ENCODE results near the gene LRP2. TPM values are rescaled to one million over a fixed set of nuclear protein-coding genes. Genes with fewer than 3 reads are reported as not detected.
A peak's percentile ranks its signal among the peaks of the same experiment; 100 is the strongest.

The LRP2 gene
- total RNA-seq, 2 experiments from 2014 or later, result 1.8 to 2.2 TPM

GRCh38 chr2:169393068-169393590 is 30.8 kb upstream of the LRP2 start:
- DNase-seq, result peak; percentile 17
- H3K9me3 Mint-ChIP-seq, result no peaks in the 10 kb centered on the region
- intact Hi-C loops (cut with micrococcal nuclease), result no loop called here
- peaks cover 13% of the 10 kb centered on the region for H3K27me3 Mint-ChIP-seq
- no peak overlapping the region for H3K4me3 Mint-ChIP-seq
- no peaks in the 10 kb centered on the region for H3K36me3 Mint-ChIP-seq (ENCODE audit: low read depth)
- peaks cover 3% of the 10 kb centered on the region for H3K4me1 Mint-ChIP-seq (ENCODE audit: low read depth)
- ATAC-seq, result peak; percentile 60
- no peak for TF ChIP-seq CTCF (IDR thresholded peaks at IDR 0.05)
- no peak overlapping the region for H3K27ac Mint-ChIP-seq
- CTCF ChIA-PET, result interaction anchor here (0.8 to 1.1 kb wide), 2 partner anchors 8 to 284 kb away, joined by 3 read pairs; no protein-coding TSS in a partner anchor
- POLR2A ChIA-PET, result no interaction called here

GRCh38 chr2:169391236-169391635 is 28.9 kb upstream of the LRP2 start:
- Mint-ChIP-seq H3K27me3 (peaks cover 15% of the 10 kb centered on the region), H3K4me1 (ENCODE audit: low read depth) (peaks cover 3% of the 10 kb centered on the region), H3K27ac (no peak overlapping the region), H3K9me3 (no peaks in the 10 kb centered on the region), H3K36me3 (ENCODE audit: low read depth) (no peaks in the 10 kb centered on the region), H3K4me3 (no peak overlapping the region)
- ATAC-seq, result no peak
- ChIA-PET CTCF (no interaction called here), POLR2A (no interaction called here)
- no peak for TF ChIP-seq CTCF (IDR thresholded peaks at IDR 0.05)
- intact Hi-C loops (cut with micrococcal nuclease), result no loop called here
- DNase-seq, result no peak

DNA sequence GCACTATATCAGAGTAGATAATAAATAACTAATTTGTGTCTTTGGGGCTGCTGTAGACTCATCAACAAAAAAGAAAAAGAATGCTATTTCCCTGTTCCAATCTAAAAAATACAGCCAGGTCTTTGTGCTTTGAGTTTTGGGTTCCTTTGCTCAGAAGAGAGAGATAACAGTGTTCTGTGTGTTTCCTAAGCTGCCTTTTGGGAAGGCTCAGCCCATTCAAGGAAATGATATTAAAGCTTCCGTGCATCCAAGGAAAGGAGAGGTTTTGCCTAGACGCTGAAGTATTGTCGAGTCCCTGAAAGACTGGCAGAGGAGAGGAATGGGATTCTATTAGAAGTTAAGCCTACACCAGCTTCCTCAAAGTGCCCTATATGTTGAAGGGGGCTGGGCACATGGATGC is 25.8 kb upstream of the LRP2 start:
- intact Hi-C loops (cut with micrococcal nuclease), result no loop called here

GRCh38 chr2:169386722-169387121 is 24.4 kb upstream of the LRP2 start:
- Mint-ChIP-seq H3K27ac (no peak overlapping the region), H3K36me3 (ENCODE audit: low read depth) (no peaks in the 10 kb centered on the region), H3K4me1 (ENCODE audit: low read depth) (no peaks in the 10 kb centered on the region), H3K4me3 (no peak overlapping the region), H3K9me3 (no peaks in the 10 kb centered on the region), H3K27me3 (peaks cover 17% of the 10 kb centered on the region)
- ATAC-seq (no peak), DNase-seq (no peak)
- TF ChIP-seq CTCF (IDR thresholded peaks at IDR 0.05), result no peak
- intact Hi-C loops (cut with micrococcal nuclease), result no loop called here
- CTCF ChIA-PET, result interaction anchor here (1.4 kb wide), 1 partner anchor 10 kb away, joined by 4 read pairs; no protein-coding TSS in a partner anchor
- POLR2A ChIA-PET, result no interaction called here

More for the DNA sequence above, 25.8 kb upstream of the LRP2 start:
- ChIA-PET CTCF (interaction anchor here (1.0 kb wide), 1 partner anchor 27 kb away, joined by 3 read pairs; no protein-coding TSS in a partner anchor), POLR2A (no interaction called here)
- DNase-seq (no peak), ATAC-seq (no peak)
- no peak overlapping the region for H3K27ac Mint-ChIP-seq
- TF ChIP-seq CTCF (IDR thresholded peaks at IDR 0.05), result no peak
- no peaks in the 10 kb centered on the region for H3K9me3 Mint-ChIP-seq
- H3K36me3 Mint-ChIP-seq (ENCODE audit: low read depth), result no peaks in the 10 kb centered on the region
- H3K4me3 Mint-ChIP-seq, result no peak overlapping the region
- H3K27me3 Mint-ChIP-seq, result peaks cover 15% of the 10 kb centered on the region
- H3K4me1 Mint-ChIP-seq (ENCODE audit: low read depth), result peaks cover 2% of the 10 kb centered on the region

DNA sequence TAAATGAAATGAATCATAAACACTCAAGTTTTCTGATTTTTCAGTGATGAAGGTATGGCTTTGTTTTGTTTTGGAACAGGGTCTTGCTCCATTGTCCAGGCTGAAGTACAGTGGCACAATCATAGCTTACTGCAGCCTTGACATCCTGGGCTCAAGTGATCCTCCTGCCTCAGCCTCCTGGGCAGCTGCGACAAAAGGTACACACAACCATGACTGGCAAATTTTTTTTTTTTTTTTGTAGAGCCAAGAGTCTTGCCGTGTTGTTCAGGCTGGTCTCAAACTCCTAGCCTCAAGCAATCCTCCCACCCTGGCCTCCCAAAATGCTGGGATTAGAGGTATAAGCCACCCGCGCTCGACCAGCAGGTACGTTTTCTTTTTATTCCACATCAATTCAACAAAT is 22.5 kb upstream of the LRP2 start:
- Mint-ChIP-seq H3K27me3 (peaks cover 20% of the 10 kb centered on the region), H3K4me3 (no peak overlapping the region), H3K9me3 (no peaks in the 10 kb centered on the region), H3K36me3 (ENCODE audit: low read depth) (no peaks in the 10 kb centered on the region), H3K27ac (no peak overlapping the region), H3K4me1 (ENCODE audit: low read depth) (no peaks in the 10 kb centered on the region)
- TF ChIP-seq CTCF (IDR thresholded peaks at IDR 0.05), result no peak
- POLR2A ChIA-PET, result no interaction called here
- CTCF ChIA-PET, result interaction anchor here (1.0 kb wide), 1 partner anchor 8 kb away, joined by 3 read pairs; no protein-coding TSS in a partner anchor
- intact Hi-C loops (cut with micrococcal nuclease), result no loop called here
- ATAC-seq (no peak), DNase-seq (no peak)

All from activated CD8-positive, alpha-beta T cell treated with anti-CD3 and anti-CD28 coated beads for 36 hours (primary cell).